Fibroblast of pulmonary artery (primary cell): ENCODE results near the gene IRX6.

Experiments
- DNase-seq: peaks from one replicate; pipeline ENCODE4 v3.0.0-alpha.2; 2010; ENCODE audit warnings: low read depth
- H3K4me3 ChIP-seq: replicated peaks from 2 replicates; pipeline ENCODE4 v1.5.1; 2011; ENCODE audit warnings: low read depth, mild to moderate bottlenecking, control low read depth, low read length, moderate library complexity
- CTCF ChIP-seq: IDR thresholded peaks from 2 replicates; pipeline ENCODE4 v1.5.1; 2011; ENCODE audit warnings: mild to moderate bottlenecking, control low read depth, low read length, inconsistent platforms; ENCODE audit errors: missing control alignments

IRX6 gene

GRCh38 chr16:55376045-55376444 lies 52.0 kb downstream of the IRX6 start:
- no peak overlapping the region for H3K4me3 ChIP-seq
- DNase-seq: no peak
- no peak for TF ChIP-seq CTCF

DNA sequence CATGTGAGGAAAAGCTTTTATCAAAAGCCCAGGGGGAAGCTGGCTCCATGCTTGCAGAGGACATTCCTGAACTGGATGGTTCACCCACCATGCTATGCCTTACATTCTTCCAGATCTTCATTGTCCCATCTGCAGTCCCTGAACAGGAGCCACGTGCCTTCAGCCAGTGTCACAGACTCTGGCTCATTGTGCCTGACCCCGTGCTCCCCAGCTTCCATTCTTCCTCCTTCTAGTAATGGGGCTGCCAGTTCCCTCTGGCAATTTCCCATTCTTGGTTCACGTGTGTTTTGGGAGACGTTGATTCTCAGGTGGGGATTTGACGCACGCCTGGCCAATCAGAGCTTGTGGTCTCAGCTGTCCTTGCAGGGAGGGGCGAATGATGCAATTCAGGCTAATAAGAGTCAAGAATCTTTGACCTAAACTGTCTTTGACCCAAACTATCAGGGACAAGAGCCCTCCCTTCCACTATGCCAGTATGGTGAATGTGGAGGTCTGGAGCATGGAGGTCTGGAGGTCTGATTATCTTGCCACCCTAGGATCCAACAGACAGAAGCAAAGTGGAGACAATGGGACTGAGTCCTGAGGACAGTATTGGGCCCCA lies 52.7 kb downstream of the IRX6 start:
- DNase-seq: no peak
- TF ChIP-seq CTCF: no peak
- H3K4me3 ChIP-seq: no peak overlapping the region

DNA sequence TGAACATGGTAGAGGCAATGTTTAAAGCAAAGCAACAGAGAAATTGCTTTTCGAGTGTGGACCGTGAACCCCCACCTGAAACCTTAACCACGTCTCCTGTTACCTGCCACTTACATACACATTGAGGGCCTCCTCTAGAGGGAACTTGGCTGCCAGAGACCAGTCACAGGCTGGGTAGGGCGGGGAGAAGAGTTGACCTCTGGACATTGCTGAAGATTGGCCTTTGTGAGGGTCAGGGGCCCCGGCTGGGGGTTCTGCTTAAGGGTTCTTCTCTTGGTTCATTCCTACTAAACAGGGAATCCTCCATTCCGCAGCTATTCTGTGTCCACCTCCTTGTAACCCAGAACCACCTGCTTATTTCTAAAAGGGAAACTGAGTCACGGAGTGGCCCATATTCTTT lies 53.8 kb downstream of the IRX6 start:
- H3K4me3 ChIP-seq: no peak overlapping the region
- DNase-seq: no peak
- TF ChIP-seq CTCF: no peak

DNA sequence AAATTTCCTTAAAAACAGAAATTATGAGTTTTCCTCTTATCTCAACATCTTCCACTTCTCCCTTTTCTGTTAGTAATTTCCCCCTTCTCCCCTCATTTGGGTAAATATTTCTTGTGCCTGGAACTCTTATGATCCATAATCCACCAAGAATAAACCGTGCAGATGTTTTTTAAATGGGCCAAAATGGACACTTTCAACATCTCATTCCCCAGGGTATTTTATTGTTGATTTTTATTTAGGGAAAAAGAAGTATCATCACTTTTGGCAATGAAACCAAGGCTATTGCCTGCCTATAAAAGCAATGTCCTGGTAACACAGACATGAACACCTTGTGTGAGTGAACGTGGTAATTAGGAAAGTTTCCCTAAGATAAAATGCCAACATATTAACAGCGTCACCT lies 54.6 kb downstream of the IRX6 start:
- DNase-seq: no peak
- TF ChIP-seq CTCF: no peak

DNA sequence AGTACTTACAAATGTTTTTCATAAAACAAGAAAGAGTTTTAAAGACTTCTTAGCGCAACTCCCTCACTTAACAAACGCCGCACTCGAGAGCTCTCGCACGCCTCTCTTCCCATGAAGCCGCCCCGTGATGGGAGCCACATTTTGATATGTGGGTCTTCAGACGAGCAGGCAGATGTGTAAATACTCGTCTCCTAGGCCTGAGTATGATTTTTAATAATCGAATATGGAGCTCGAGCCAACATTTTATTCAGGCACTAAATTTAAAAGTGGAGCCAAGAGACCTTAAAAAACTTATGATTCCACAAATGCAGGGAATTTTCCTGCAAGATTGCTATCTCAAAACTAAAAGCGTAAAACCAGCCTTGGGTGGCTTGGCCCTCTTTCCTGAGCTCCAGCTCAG lies 55.4 kb downstream of the IRX6 start:
- H3K4me3 ChIP-seq: no peak overlapping the region
- DNase-seq: no peak
- no peak for TF ChIP-seq CTCF

More for the DNA sequence above, 54.6 kb downstream of the IRX6 start:
- H3K4me3 ChIP-seq: no peak overlapping the region

- no peak for DNase-seq
- TF ChIP-seq CTCF: no peak
- H3K4me3 ChIP-seq: no peak overlapping the region
These were observed 55.9 kb downstream of the IRX6 start for GRCh38 chr16:55379876-55380390.
